CD14-positive monocyte (primary cell): ENCODE measurements around the gene ABCA12. TPM values are rescaled to one million over a fixed set of nuclear protein-coding genes. Genes with fewer than 3 reads are reported as not detected.

ENCODE experiments used
- DNase-seq, 3 donors: peaks; one replicate each; pipeline ENCODE4 v3.0.0-alpha.2; 2011 to 2022
- H2AFZ ChIP-seq: 2 replicates; pipeline ENCODE4 v1.6.0; 2012; ENCODE audit warnings: mild to moderate bottlenecking, low read depth, low read length, inconsistent platforms; ENCODE audit not compliant: insufficient read depth, poor library complexity, severe bottlenecking
- H3K27ac ChIP-seq, 2 donors: 1 replicate in 1 of 2; 2 replicates in 1 of 2; pipeline ENCODE4 v1.5.1; 2012 to 2013; ENCODE audit warnings: low read length in 2 of 2, control low read depth in 1 of 2, inconsistent platforms in 1 of 2, low read depth in 1 of 2, mild to moderate bottlenecking in 1 of 2
- H3K27me3 ChIP-seq, 2 donors: one replicate each; pipeline versions ENCODE4 v1.6.0 to v1.6.1; 2011 to 2013; ENCODE audit warnings: low read length in 2 of 2; ENCODE audit not compliant: control insufficient read depth in 2 of 2, insufficient read depth in 2 of 2
- H3K36me3 ChIP-seq, 2 donors: replicated peaks in 1 of 2; 1 replicate in 1 of 2; 2 replicates in 1 of 2; pipeline versions ENCODE4 v1.5.1 to v1.6.1; 2012 to 2013; ENCODE audit warnings: low read length in 2 of 2, control low read depth in 1 of 2, inconsistent platforms in 1 of 2, mild to moderate bottlenecking in 1 of 2; ENCODE audit not compliant: insufficient read depth in 2 of 2, control insufficient read depth in 1 of 2
- H3K4me1 ChIP-seq, 2 donors: 1 replicate in 1 of 2; 2 replicates in 1 of 2; pipeline versions ENCODE4 v1.5.1 to v1.6.1; 2012 to 2013; ENCODE audit warnings: low read length in 2 of 2, control low read depth in 1 of 2, inconsistent platforms in 1 of 2, mild to moderate bottlenecking in 1 of 2, moderate library complexity in 1 of 2; ENCODE audit not compliant: insufficient read depth in 2 of 2, control insufficient read depth in 1 of 2
- H3K4me2 ChIP-seq: replicated peaks from 2 replicates; pipeline ENCODE3; 2012; ENCODE audit warnings: low read length, moderate library complexity, mild to moderate bottlenecking; ENCODE audit not compliant: poor library complexity, severe bottlenecking; ENCODE audit errors: extremely low read depth
- H3K4me3 ChIP-seq, 3 experiments: fragments of 200-600 bp in 1 of 3; sonication (generic) in 1 of 3; replicated peaks in 1 of 3; 1 replicate in 2 of 3; 2 replicates in 1 of 3; pipeline ENCODE4 v1.5.1; 2011 to 2013; ENCODE audit warnings: low read length in 3 of 3, mild to moderate bottlenecking in 3 of 3, control low read depth in 2 of 3, low read depth in 2 of 3, inconsistent platforms in 1 of 3, moderate library complexity in 1 of 3
- H3K79me2 ChIP-seq: 2 replicates; pipeline ENCODE4 v1.6.0; 2012; ENCODE audit warnings: mild to moderate bottlenecking, control low read depth, inconsistent platforms, low read length, moderate library complexity; ENCODE audit not compliant: insufficient read depth
- H3K9ac ChIP-seq: 2 replicates; pipeline ENCODE4 v1.6.0; 2017; ENCODE audit warnings: low read length, mild to moderate bottlenecking; ENCODE audit not compliant: insufficient read depth, poor library complexity, severe bottlenecking
- H3K9me3 ChIP-seq, 2 donors: replicated peaks in 1 of 2; 1 replicate in 1 of 2; 2 replicates in 1 of 2; pipeline versions ENCODE4 v1.5.1 to v1.6.1; 2012 to 2013; ENCODE audit warnings: low read length in 2 of 2, control low read depth in 1 of 2; ENCODE audit not compliant: control insufficient read depth in 1 of 2, insufficient read depth in 1 of 2
- H4K20me1 ChIP-seq: 2 replicates; pipeline ENCODE4 v1.6.0; 2012; ENCODE audit warnings: mild to moderate bottlenecking, low read length, control low read depth, moderate library complexity; ENCODE audit not compliant: insufficient read depth
- H3K27ac Mint-ChIP-seq, 7 donors: one replicate each; pipeline ENCODE4 v1.8.0; 2020; ENCODE audit warnings: mild to moderate bottlenecking in 7 of 7, mixed read lengths in 7 of 7, moderate library complexity in 6 of 7, inconsistent platforms in 2 of 7
- H3K27me3 Mint-ChIP-seq, 3 donors: one replicate each; pipeline ENCODE4 v1.8.0; 2021 to 2022; ENCODE audit warnings: low read depth in 3 of 3, mild to moderate bottlenecking in 3 of 3, mixed read lengths in 3 of 3, moderate library complexity in 3 of 3, inconsistent platforms in 1 of 3
- H3K36me3 Mint-ChIP-seq, 2 donors: one replicate each; pipeline ENCODE4 v1.8.0; 2020; ENCODE audit warnings: mixed read lengths in 2 of 2, inconsistent platforms in 1 of 2, mild to moderate bottlenecking in 1 of 2
- H3K4me1 Mint-ChIP-seq: one replicate; pipeline ENCODE4 v1.8.0; 2020; ENCODE audit warnings: mild to moderate bottlenecking, mixed read lengths
- H3K4me3 Mint-ChIP-seq, 2 donors: one replicate each; pipeline ENCODE4 v1.8.0; 2020; ENCODE audit warnings: mild to moderate bottlenecking in 2 of 2, mixed read lengths in 2 of 2, moderate library complexity in 1 of 2
- H3K9me3 Mint-ChIP-seq, 7 donors: one replicate each; pipeline ENCODE4 v1.8.0; 2020 to 2022; ENCODE audit warnings: mixed read lengths in 7 of 7, mild to moderate bottlenecking in 6 of 7, moderate library complexity in 6 of 7, inconsistent platforms in 2 of 7
- CTCF ChIP-seq: fragments of 200-600 bp; IDR thresholded peaks from one replicate; pipeline ENCODE4 v1.8.0; 2022; ENCODE audit warnings: antibody characterized with exemption, mild to moderate bottlenecking
- WGBS: methylation state at CpG from one replicate; pipeline ENCODE4 v1.1.5; 2013; ENCODE audit warnings: missing lambda C conversion rate; ENCODE audit not compliant: insufficient coverage; 5-methylcytosine and 5-hydroxymethylcytosine counted together
- intact Hi-C, 2 donors: fragments of 100-400 bp; cut with micrococcal nuclease; formaldehyde crosslinking; loops; one replicate each; pipeline versions ENCODE4 v1.15.0 to v1.15.1; 2023
- polyA plus RNA-seq, 3 donors: library from polyadenylated mRNA; depleted of rRNA in 1 of 3; unstranded in 2 of 3; stranded (reverse) in 1 of 3; fragments of 300-500 nt in 2 of 3; fragments of >200 nt in 1 of 3; fragmentation: Illumina TruSeq in 2 of 3; gene quantifications; 1 replicate in 2 of 3; 2 replicates in 1 of 3; pipeline ENCODE4 v1.2.3, GENCODE V29; 2012 to 2021

The ABCA12 gene
- polyA plus RNA-seq, 3 donors, result not detected

- Mint-ChIP-seq H3K27ac (no peak overlapping the region), H3K9me3 (peaks cover 0 to 2% (median 0%) of the 10 kb centered on the region in 7 donors), H3K36me3 (no peaks in the 10 kb centered on the region), H3K27me3 (peaks cover 0 to 2% (median 0%) of the 10 kb centered on the region in 3 donors), H3K4me1 (no peaks in the 10 kb centered on the region), H3K4me3 (no peak overlapping the region)
- intact Hi-C loops, result no loop called here
- Histone ChIP-seq H3K4me1 (no peaks in the 10 kb centered on the region), H3K4me3 (no peak overlapping the region), H4K20me1 (no peaks in the 10 kb centered on the region), H3K27ac (no peak overlapping the region), H3K9ac (no peak overlapping the region), H3K9me3 (no peaks in the 10 kb centered on the region), H3K36me3 (no peaks in the 10 kb centered on the region), H2AFZ (no peak overlapping the region), H3K4me2 (no peak overlapping the region), H3K27me3 (no peaks in the 10 kb centered on the region), H3K79me2 (no peaks in the 10 kb centered on the region)
- 60% methylated on average over 1 of the region's 2 CpGs for WGBS
- no peak for DNase-seq
- TF ChIP-seq CTCF, result no peak
Measured at GRCh38 chr2:215055891-215056290, 82.5 kb downstream of the ABCA12 start.

GRCh38 chr2:215052810-215053209 is 85.6 kb downstream of the ABCA12 start:
- Histone ChIP-seq H3K9ac (no peak overlapping the region), H3K4me1 (no peaks in the 10 kb centered on the region), H3K36me3 (no peaks in the 10 kb centered on the region), H4K20me1 (no peaks in the 10 kb centered on the region), H3K27me3 (no peaks in the 10 kb centered on the region), H3K27ac (no peak overlapping the region), H3K79me2 (no peaks in the 10 kb centered on the region), H2AFZ (no peak overlapping the region), H3K4me3 (no peak overlapping the region), H3K9me3 (no peaks in the 10 kb centered on the region), H3K4me2 (no peak overlapping the region)
- TF ChIP-seq CTCF, result no peak
- intact Hi-C loops, result no loop called here
- H3K4me3 Mint-ChIP-seq, result no peak overlapping the region
- no peaks in the 10 kb centered on the region for H3K4me1 Mint-ChIP-seq
- DNase-seq, result no peak
- H3K27ac Mint-ChIP-seq, result no peak overlapping the region
- H3K9me3 Mint-ChIP-seq, result peaks cover 0 to 9% (median 3%) of the 10 kb centered on the region in 7 donors
- 100% methylated on average over 1 of the region's 3 CpGs for WGBS
- H3K36me3 Mint-ChIP-seq, result no peaks in the 10 kb centered on the region
- no peaks in the 10 kb centered on the region for H3K27me3 Mint-ChIP-seq
